Neuronal stem cell (in vitro differentiated cells): ENCODE results near the gene LY6G6C.

Experiments
- DNase-seq: peaks from one replicate; pipeline ENCODE4 v3.0.0-alpha.2; 2013; ENCODE audit warnings: low spot score
- H2AFZ ChIP-seq: one replicate; pipeline ENCODE4 v1.6.1; 2013; ENCODE audit warnings: mild to moderate bottlenecking, low read length, inconsistent platforms
- H2AK5ac ChIP-seq: 2 replicates; pipeline ENCODE4 v1.6.1; 2013; ENCODE audit warnings: low read depth, mild to moderate bottlenecking, inconsistent platforms, low read length, moderate library complexity, mixed read lengths
- H2BK120ac ChIP-seq: 2 replicates; pipeline ENCODE4 v1.6.1; 2013; ENCODE audit warnings: low read depth, mild to moderate bottlenecking, inconsistent platforms, low read length, moderate library complexity, mixed read lengths
- H2BK12ac ChIP-seq: one replicate; pipeline ENCODE4 v1.6.1; 2013; ENCODE audit warnings: low read length, inconsistent platforms
- H2BK15ac ChIP-seq: 2 replicates; pipeline ENCODE4 v1.6.1; 2013; ENCODE audit warnings: mild to moderate bottlenecking, low read length, inconsistent platforms, mixed read lengths
- H2BK5ac ChIP-seq: one replicate; pipeline ENCODE4 v1.6.1; 2013; ENCODE audit warnings: inconsistent platforms, mild to moderate bottlenecking, low read length, moderate library complexity
- H3K14ac ChIP-seq: one replicate; pipeline ENCODE4 v1.6.1; 2013; ENCODE audit warnings: low read length, inconsistent platforms
- H3K18ac ChIP-seq: 2 replicates; pipeline ENCODE4 v1.6.1; 2013; ENCODE audit warnings: low read length, inconsistent platforms
- H3K23ac ChIP-seq: 2 replicates; pipeline ENCODE4 v1.6.1; 2013; ENCODE audit warnings: low read depth, mild to moderate bottlenecking, mixed read lengths, low read length, inconsistent platforms; ENCODE audit not compliant: poor library complexity
- H3K27ac ChIP-seq: replicated peaks from 3 replicates; pipeline ENCODE4 v1.5.1; 2013; ENCODE audit warnings: low read length, inconsistent platforms
- H3K27me3 ChIP-seq, 3 experiments: 2 replicates each; pipeline ENCODE4 v1.6.1; 2013; ENCODE audit warnings: low read length in 3 of 3, mild to moderate bottlenecking in 2 of 3, inconsistent platforms in 1 of 3, low read depth in 1 of 3, mixed read lengths in 1 of 3, moderate library complexity in 1 of 3; ENCODE audit not compliant: control insufficient read depth in 3 of 3, insufficient read depth in 3 of 3
- H3K36me3 ChIP-seq, 2 donors: replicated peaks in 1 of 2; 2 replicates each; pipeline ENCODE4 v1.6.1; 2013; ENCODE audit warnings: low read length in 2 of 2; ENCODE audit not compliant: control insufficient read depth in 2 of 2, insufficient read depth in 2 of 2
- H3K4ac ChIP-seq: 2 replicates; pipeline ENCODE4 v1.6.1; 2013; ENCODE audit warnings: inconsistent platforms, mild to moderate bottlenecking, low read length, moderate library complexity
- H3K4me1 ChIP-seq, 2 donors: 1 replicate in 1 of 2; 2 replicates in 1 of 2; pipeline ENCODE4 v1.6.1; 2013; ENCODE audit warnings: low read length in 2 of 2, low read depth in 1 of 2; ENCODE audit not compliant: control insufficient read depth in 2 of 2, insufficient read depth in 1 of 2
- H3K4me2 ChIP-seq: one replicate; pipeline ENCODE4 v1.6.1; 2013; ENCODE audit warnings: mild to moderate bottlenecking, low read length, inconsistent platforms; ENCODE audit not compliant: insufficient read depth, poor library complexity, severe bottlenecking
- H3K4me3 ChIP-seq, 2 donors: 2 replicates each; pipeline ENCODE4 v1.5.1; 2013; ENCODE audit warnings: low read length in 2 of 2, mild to moderate bottlenecking in 2 of 2, inconsistent platforms in 1 of 2, moderate library complexity in 1 of 2
- H3K79me1 ChIP-seq: one replicate; pipeline ENCODE4 v1.6.1; 2013; ENCODE audit warnings: low read depth, mild to moderate bottlenecking, inconsistent platforms, low read length, moderate library complexity
- H3K9ac ChIP-seq: one replicate; pipeline ENCODE4 v1.6.1; 2013; ENCODE audit warnings: mild to moderate bottlenecking, low read depth, low read length, inconsistent platforms; ENCODE audit not compliant: poor library complexity
- H3K9me3 ChIP-seq, 2 donors: replicated peaks in 1 of 2; 2 replicates each; pipeline versions ENCODE3 to v1.6.1; 2013; ENCODE audit warnings: low read length in 2 of 2, mild to moderate bottlenecking in 2 of 2, inconsistent platforms in 1 of 2, low read depth in 1 of 2, mixed read lengths in 1 of 2, moderate library complexity in 1 of 2; ENCODE audit not compliant: control insufficient read depth in 2 of 2, insufficient read depth in 1 of 2
- H4K8ac ChIP-seq: one replicate; pipeline ENCODE4 v1.6.1; 2013; ENCODE audit warnings: low read depth, mild to moderate bottlenecking, inconsistent platforms, low read length, moderate library complexity
- H4K91ac ChIP-seq: one replicate; pipeline ENCODE4 v1.6.1; 2013; ENCODE audit warnings: low read length, low read depth, mild to moderate bottlenecking, inconsistent platforms; ENCODE audit not compliant: poor library complexity
- WGBS, 2 donors: extraction: QIAGEN DNeasy Blood & Tissue Kit; methylation state at CpG; one replicate each; pipeline ENCODE4 v1.1.7; 2013; ENCODE audit warnings: missing lambda C conversion rate in 2 of 2, mixed read lengths in 1 of 2; ENCODE audit not compliant: insufficient read length in 2 of 2, insufficient replicate concordance in 1 of 2; ENCODE audit errors: extremely low coverage in 2 of 2; 5-methylcytosine and 5-hydroxymethylcytosine counted together

LY6G6C gene

GRCh38 chr6:31768363-31769257 is 47.1 kb upstream of the LY6G6C start:
- Histone ChIP-seq H2BK120ac (no peak overlapping the region), H3K27ac (no peak overlapping the region), H2BK15ac (no peak overlapping the region), H2AFZ (no peak overlapping the region), H3K36me3 (peaks cover 0 to 17% of the 10 kb centered on the region in 2 donors), H4K91ac (no peak overlapping the region), H2BK12ac (peak overlapping the region; percentile 54), H4K8ac (no peak overlapping the region), H3K4ac (no peak overlapping the region), H3K4me1 (peaks cover 6 to 15% of the 10 kb centered on the region in 2 donors), H3K79me1 (no peaks in the 10 kb centered on the region), H3K4me2 (no peak overlapping the region), H3K9ac (peak overlapping the region; percentile 84), H3K4me3 (no peak overlapping the region), H3K23ac (peak overlapping the region; percentile 31), H3K14ac (no peak overlapping the region), H2AK5ac (peak overlapping the region; percentile 9), H2BK5ac (peak overlapping the region; percentile 12), H3K18ac (peak overlapping the region; percentile 71), H3K9me3 (peaks cover 0 to 1% of the 10 kb centered on the region in 2 donors), H3K27me3 (no peaks in the 10 kb centered on the region)
- WGBS, 2 donors: no CpG with 5 or more reads among the region's 18 CpGs
- no peak for DNase-seq

DNA sequence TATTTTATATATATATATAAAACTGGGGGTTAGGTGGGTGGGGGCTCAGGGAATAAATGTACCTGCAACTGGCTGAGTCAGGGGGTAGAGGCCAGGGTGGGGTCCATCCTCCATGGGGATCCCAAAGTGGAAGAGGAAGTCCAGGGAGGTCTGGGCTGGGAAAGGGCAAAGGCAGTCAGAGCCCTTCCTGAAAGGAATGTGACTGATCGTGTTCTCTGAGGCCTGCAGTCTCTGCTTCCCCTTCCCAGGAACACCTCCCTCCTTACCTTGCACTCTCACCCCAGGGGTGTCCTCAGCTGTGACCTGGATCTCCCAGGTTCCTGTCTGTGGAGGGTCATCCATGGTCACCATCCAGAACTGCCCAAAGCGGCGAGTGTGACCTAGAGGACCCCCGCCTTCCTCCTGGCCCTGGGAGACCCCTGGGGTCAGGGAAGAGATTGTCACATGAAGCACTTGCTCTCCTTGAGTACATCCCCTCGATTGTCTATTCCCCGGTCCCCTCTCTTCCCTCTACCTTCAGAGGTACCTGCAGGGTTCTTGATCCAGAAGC is 45.6 kb upstream of the LY6G6C start:
- WGBS, 2 donors: no CpG with 5 or more reads among the region's 6 CpGs
- Histone ChIP-seq H3K27ac (no peak overlapping the region), H4K8ac (no peak overlapping the region), H2BK5ac (no peak overlapping the region), H3K18ac (peak overlapping the region; percentile 23), H3K4me1 (peaks cover 15 to 23% of the 10 kb centered on the region in 2 donors), H3K9ac (no peak overlapping the region), H3K27me3 (no peaks in the 10 kb centered on the region), H3K4me3 (no peak overlapping the region), H4K91ac (no peak overlapping the region), H2AFZ (no peak overlapping the region), H3K23ac (no peak overlapping the region), H2BK12ac (no peak overlapping the region), H3K79me1 (no peaks in the 10 kb centered on the region), H3K14ac (no peak overlapping the region), H3K4ac (no peak overlapping the region), H3K9me3 (peaks cover 0 to 1% of the 10 kb centered on the region in 2 donors), H2BK15ac (peak overlapping the region; percentile 96), H3K4me2 (no peak overlapping the region), H3K36me3 (peaks cover 0 to 29% of the 10 kb centered on the region in 2 donors), H2AK5ac (peak overlapping the region; percentile 41), H2BK120ac (no peak overlapping the region)
- no peak for DNase-seq

DNA sequence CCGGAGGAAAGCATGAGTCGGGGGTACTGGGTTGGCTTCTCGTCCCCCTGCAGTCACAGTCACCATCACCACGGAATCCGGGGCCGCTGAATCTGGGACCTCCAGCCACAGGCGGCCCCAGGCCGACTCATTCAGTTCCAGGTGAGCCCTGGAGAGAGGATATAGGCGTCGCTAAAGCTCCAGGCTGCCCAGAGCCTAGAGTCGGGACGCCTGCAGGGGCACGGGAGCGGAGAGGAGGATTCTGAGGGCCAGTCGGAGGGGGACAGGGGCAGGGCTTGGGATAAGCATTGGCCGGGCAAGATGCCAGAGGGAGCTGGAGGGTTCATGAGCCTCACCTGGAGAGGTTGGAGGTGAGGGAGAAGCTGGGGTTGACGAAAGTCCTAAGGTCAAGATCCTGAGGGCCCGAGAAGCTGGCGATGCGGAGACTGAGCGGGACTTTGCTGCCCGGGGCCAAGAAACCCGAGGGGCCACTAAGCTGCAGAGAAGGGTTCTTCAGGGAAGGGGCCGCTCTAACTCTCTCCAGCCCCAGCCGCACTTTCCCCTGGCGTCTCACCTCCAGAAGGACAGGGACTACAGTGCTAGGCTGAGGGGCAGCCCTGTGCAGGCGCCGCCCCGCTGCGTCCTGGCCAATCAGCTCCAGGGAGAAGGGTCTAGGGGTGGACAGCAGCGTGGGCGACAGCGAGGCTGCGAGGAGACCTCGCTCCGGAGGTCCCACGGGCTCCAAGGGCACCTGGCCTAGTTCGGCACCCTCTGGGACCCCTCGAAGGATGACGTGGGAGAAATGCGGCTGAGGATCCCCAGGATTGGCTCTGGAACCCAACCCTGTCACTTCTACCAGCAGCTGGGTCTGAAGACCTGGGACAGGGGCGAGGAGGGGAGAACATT is 44.6 kb upstream of the LY6G6C start:
- peaks cover 15 to 23% of the 10 kb centered on the region in 2 donors for H3K4me1 ChIP-seq
- H2BK120ac ChIP-seq: no peak overlapping the region
- H3K4ac ChIP-seq: no peak overlapping the region
- H3K4me2 ChIP-seq: peak overlapping the region; percentile 56
- no peak overlapping the region for H3K9ac ChIP-seq
- no peak overlapping the region for H4K8ac ChIP-seq
- peak overlapping the region; percentile 35 for H4K91ac ChIP-seq
- no peak for DNase-seq
- H2AK5ac ChIP-seq: peak overlapping the region; percentile 95
- no peak overlapping the region for H3K23ac ChIP-seq
- H2BK12ac ChIP-seq: no peak overlapping the region
- no peak overlapping the region for H2BK5ac ChIP-seq
- peak overlapping the region; percentile 11 for H2BK15ac ChIP-seq
- peak overlapping the region; percentile 33 for H3K18ac ChIP-seq
- H3K27ac ChIP-seq: no peak overlapping the region
- H3K14ac ChIP-seq: no peak overlapping the region
- H2AFZ ChIP-seq: no peak overlapping the region
- H3K9me3 ChIP-seq: peaks cover 0 to 1% of the 10 kb centered on the region in 2 donors
- no peaks in the 10 kb centered on the region for H3K79me1 ChIP-seq
- no peaks in the 10 kb centered on the region for H3K27me3 ChIP-seq
- H3K4me3 ChIP-seq: no peak overlapping the region
- WGBS, 2 donors: no CpG with 5 or more reads among the region's 42 CpGs
- peaks cover 7 to 39% of the 10 kb centered on the region in 2 donors for H3K36me3 ChIP-seq
